Superior temporal gyrus (tissue), 1 donor: ENCODE measurements around the gene GPR137B.
A peak's percentile ranks its signal among the peaks of the same experiment; 100 is the strongest.

Experiments
- DNase-seq: peaks from one replicate; pipeline ENCODE4 v3.0.0-alpha.2; 2016; ENCODE audit errors: extremely low spot score

The GPR137B gene

DNA sequence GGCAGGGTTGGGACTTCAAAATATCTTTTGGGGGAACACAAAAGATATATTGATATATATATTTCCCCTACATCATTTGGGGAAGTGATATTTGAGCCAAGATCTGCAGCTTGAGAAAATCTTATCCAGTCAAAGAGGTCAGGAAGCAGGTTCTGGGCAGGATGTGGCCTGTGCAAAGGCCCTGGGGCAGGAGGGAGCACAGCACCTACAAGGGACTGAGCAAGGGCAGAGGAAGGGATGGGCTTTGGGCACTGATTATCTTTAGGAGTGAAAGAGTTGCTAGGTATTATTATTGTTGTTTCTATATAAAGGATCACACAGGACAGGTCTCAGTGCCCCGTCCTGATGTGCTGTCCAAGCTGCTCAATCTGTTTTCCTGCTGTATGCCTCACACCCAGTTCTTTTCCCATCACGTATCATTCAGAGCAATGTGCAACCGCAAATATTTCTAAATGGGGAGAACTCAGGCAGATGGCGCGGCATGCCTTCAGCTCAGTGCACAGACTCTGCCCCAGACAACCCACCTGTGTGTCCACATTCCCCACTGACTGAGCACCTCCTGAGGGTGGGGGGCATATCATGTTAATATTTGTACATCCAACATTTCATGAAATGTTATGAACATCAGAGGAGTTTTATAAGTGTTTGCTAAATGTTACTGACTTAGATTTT is 28.1 kb upstream of the GPR137B start:
- no peak for DNase-seq

DNA sequence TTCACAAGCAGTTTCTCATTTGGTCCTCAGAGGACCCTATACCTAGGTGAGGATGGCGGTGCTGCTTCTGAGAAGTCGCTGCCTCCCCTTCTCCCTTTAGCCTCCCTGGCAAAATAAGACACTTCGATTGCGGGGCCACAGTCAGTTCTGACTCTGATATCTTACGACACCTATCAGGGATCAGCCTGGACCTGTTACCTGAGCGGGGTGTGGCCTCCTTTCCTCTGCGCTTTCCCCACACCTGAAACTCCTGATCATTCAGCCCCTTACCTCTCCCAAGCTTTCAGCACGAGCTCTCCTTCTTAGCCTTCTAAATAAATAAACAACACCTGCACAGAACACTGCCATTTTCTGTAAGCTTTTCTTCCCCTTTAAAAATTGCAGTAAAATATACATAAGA is 24.6 kb upstream of the GPR137B start:
- DNase-seq = no peak

- no peak for DNase-seq
These were observed 22.3 kb upstream of the GPR137B start for GRCh38 chr1:236119943-236120484.

GRCh38 chr1:236120721-236121153 is 21.6 kb upstream of the GPR137B start:
- no peak for DNase-seq

GRCh38 chr1:236122176-236122575 is 20.2 kb upstream of the GPR137B start:
- no peak for DNase-seq

DNA sequence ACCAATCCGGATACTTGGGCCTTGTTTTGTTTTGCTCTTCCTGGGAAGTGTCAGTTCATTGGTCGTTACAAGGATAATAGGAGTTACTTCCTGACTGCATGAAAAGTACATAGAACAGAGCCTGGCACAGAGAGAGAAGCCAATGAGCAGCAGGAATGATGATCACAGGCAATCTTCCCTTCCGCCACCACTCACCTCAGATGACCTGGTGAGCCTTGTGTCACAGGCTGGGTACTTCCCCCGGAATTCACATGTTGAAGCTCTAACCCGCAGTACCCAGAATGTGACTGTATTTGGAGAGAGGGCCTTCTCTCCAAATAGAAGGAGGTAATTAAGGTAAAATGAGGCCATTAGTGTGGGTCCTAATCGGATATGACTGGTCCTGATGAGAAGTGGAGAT is 18.8 kb upstream of the GPR137B start:
- no peak for DNase-seq

- DNase-seq = no peak
These were observed 17.4 kb upstream of the GPR137B start for GRCh38 chr1:236124965-236125364.

GRCh38 chr1:236127045-236127444 is 15.3 kb upstream of the GPR137B start:
- no peak for DNase-seq

DNA sequence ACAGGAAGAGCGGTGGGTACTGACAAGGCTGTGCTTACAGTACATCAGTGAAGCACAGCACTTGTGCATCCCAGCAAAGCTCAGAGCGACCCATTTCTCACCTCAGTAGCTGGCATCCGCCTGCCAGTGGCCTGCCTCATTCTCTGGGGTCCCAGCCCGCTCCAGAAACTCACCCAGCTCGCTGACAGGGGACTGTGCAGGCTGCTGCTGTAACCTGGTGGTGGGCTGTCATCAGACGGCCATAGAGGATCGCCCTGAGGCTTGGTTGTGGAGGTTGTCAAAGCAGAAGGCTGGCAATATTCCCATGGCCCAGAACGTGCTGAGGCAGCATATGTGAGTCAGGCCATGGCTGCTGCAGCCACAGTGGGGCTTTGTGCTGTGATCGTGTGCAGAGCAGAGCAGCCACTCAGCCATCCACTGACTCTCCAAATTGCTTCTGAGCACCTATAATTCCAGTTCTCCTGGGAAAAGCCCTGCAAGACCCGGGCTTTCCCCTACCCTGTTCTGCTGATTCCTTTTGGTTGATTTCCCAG is 13.6 kb upstream of the GPR137B start:
- no peak for DNase-seq

GRCh38 chr1:236129306-236129705 is 13.0 kb upstream of the GPR137B start:
- peak; percentile 37 for DNase-seq

DNA sequence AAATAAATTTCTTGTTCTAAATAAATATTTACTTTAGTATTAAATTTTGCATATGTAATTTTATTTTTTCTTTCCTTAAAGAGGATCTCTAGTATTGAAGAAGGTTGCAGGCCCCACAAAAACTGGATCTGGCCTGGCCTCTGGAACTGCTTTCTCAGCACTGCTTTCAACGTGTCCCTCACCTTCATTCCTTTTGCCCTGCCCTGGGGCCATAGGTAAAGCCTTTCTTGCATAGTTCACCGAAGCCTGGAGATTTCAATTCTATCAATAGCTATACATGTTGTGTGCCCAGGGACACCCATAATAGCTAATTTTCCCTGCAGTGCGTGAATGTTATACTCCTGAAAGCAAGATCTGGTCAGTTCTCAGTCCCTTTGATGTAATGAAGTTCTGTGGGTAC is 12.0 kb upstream of the GPR137B start:
- DNase-seq = no peak

- DNase-seq = no peak
These were observed 10.4 kb upstream of the GPR137B start for GRCh38 chr1:236131916-236132315.

DNA sequence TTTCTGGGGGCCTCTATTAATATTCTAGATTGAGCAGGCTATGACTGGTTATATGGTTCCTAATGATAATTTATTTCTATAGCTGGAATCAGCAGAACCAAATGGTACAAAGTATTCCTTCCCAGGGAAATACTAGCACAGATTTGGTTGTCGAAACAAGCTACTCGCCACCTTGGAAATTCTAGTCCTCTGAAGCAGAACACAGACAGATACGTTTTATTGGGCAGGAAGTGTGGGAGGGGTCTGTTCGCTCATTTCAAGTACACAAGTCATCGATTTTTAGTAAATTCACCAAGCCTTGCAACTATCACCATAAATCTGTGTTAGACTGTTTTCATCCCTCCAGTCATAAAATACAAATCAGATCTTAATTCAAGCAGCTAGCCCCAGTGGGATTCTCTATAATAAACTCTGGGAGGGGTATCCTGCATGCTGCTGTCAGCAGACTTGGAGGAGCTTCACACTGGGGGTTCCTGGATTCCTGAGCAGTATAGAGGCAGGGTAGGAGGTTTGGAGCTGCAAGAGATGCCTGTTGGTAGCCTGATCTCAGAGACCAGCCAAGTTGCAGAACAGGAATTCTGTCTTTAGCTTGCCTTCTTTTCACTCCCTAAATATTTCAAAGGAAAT is 9.8 kb upstream of the GPR137B start:
- no peak for DNase-seq

DNA sequence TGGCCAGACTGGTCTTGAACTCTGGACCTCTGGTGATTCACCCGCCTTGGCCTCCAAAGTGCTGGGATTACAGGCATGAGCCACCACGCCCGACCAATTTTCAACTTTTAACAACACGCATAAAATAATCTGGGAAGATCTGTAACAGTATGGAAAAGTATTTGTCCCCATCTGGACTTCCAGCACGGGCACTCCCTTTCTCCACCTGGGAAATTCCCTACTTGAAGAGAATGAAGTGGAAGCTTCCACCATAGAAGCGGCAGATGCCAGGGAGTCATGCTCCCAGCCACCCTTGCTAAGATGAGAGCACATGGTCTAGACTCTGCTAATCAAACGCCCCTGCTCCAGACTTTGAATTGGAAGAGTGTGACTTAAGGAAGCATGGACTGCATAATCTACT is 9.0 kb upstream of the GPR137B start:
- DNase-seq = no peak

DNA sequence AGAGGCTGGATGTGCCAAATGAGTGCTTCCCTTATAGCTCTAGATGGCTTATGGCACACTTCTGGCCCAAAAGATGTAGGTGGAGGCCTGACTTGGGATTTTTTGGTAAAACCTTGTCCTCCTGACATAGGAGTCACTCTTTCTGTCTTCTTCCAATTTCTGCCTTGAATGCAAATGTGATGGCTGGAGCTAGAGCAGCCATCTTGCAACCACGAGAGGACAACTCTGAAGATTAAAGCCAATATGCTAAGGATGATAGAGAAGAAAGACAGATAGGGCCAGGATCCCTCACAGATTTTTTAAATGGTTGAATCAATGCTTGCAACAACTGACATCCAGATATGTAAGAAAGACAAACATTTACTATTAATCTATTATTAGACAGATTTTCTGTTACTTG is 8.5 kb upstream of the GPR137B start:
- DNase-seq = no peak

DNA sequence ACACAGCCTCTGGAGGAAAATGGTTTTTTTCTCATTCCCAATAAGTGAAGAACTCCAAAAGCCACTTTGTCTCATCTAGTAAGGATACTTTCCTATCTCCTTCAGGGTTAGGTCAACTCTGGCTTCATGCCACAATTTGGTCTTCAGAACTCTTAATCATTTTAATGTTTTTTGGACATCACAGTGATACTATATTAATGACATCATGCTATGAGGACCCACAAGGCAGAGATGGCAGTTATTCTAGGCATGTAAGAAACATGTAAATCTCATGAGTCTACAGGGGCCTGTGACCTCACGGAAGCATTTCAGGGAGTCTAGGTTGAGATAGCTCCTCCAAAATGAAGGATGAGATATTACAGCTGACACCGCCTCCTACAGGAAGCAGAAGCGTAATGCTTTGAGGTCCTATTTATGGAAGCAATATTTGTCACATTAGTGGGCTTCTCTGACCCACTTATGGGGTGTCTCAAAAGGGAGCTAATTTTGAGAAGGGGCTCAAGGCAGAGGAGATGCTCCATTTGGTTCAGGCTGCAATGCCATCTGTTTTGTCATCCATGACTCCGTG is 5.0 kb upstream of the GPR137B start:
- DNase-seq = no peak

DNA sequence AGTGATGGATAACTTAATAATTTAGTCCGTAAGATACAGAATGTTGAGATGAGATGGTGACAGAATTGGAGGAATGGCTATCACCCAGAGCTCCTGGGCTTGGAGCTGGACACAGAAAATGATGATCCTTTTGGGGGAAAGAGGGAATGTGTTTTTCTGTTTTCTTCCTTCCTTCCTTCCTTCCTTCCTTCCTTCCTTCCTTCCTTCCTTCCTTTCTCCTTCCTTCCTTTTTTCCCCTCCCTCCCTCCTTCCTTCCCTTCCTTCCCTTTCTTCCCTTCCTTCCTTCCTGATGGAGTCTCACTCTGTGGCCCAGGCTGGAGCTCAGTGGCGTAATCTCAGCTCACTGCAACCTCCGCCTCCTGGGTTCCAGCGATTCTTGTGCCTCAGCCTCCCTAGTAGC is 2.8 kb upstream of the GPR137B start:
- no peak for DNase-seq

DNA sequence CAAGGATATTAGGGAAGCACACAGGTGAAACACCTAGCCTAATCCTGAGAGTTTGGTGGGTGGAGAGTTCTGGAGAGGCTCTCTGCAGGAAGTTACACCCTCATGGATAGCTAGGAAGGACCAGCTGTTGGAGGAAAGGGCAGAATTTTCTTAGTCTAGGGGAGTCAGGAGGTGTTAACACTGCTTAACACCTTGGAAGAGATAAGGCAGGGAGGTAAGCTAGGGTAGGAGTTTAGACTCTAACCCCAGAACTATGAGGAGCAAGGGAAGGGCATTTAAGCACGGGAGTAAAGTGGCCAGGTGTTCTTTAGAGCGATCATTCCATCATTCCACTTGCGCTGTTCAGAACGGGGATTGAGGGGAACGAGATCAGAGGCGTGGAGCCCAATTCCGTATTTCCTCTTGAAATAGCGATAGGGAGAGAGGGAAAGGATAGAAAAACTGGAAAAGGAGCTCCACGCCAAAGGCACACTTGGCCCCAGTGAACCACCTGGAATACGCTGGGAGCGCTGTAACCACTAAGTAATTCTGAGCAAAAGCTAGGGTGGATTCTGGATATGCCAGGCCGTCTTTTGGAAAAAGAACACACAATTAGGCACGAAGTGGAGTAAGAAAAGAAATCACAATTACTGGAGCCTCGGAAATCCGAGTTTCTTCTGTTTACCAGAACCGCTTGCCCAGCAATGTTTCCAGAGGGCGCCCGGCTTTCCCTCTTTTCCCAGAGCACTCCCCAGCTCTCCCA is 1.5 kb upstream of the GPR137B start:
- peak; percentile 48 for DNase-seq

- DNase-seq = peak; percentile 42
These were observed 689 bp upstream of the GPR137B start for GRCh38 chr1:236141447-236142252.

DNA sequence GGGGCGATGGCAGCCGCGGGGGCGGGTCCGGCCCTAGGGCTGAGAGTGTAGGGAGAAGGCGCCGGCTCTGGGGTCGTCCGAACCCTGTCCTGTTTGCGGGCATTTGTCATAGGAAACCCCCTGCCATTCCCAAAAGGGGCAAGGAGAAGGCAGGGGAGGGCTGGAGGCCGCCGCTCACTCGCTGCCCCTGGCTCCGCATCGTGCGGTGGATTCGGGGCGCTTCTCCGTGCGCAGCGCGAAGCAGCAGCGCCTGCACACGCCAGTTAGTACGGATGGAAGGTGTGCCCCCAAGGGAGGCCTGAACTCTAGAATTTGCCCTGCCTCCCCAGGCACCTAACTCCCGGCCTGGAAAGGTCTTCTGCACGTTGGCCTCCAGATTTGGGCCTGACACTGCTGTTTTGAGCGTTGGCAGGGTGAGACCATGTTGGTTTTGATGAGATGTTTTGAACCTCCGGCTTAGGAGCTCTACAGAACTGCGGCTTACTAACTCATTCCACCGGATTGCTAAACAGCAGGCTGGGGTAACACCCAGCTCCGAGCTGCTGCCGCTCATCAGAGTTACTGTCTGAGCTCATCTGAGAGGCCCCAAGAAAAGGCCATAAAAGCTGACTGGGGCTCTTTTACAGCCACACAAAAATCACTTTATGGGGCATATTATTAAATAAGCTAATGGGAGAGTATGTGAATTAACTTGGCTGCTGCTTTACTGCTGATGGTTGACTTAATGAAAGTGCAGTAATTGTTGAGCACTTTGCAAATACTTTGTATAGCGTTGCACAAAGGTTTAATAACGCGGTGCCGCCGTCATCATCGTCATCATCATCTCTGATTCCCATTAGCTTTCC is 987 bp downstream of the GPR137B start:
- peak; percentile 54 for DNase-seq
